HUES6 (cell line): Measurements from ENCODE around the gene CDH18.
A peak's percentile ranks its signal among the peaks of the same experiment; 100 is the strongest.

Experiments used
- H3K27ac ChIP-seq: 2 replicates; pipeline ENCODE4 v1.7.0; 2013; ENCODE audit warnings: low read depth, mild to moderate bottlenecking, low read length, inconsistent platforms
- H3K27me3 ChIP-seq: 2 replicates; pipeline ENCODE4 v1.6.1; 2013; ENCODE audit warnings: low read length; ENCODE audit not compliant: control insufficient read depth, insufficient read depth
- H3K36me3 ChIP-seq: 2 replicates; pipeline ENCODE4 v1.6.1; 2013; ENCODE audit warnings: low read length; ENCODE audit not compliant: control insufficient read depth, insufficient read depth
- H3K4me1 ChIP-seq: 2 replicates; pipeline ENCODE4 v1.6.1; 2013; ENCODE audit warnings: low read length; ENCODE audit not compliant: control insufficient read depth, insufficient read depth
- H3K4me3 ChIP-seq: 2 replicates; pipeline ENCODE4 v1.5.1; 2013; ENCODE audit warnings: low read depth, low read length
- H3K9ac ChIP-seq: one replicate; pipeline ENCODE4 v1.6.1; 2013; ENCODE audit warnings: mild to moderate bottlenecking, low read length
- H3K9me3 ChIP-seq: 2 replicates; pipeline ENCODE4 v1.6.1; 2013; ENCODE audit warnings: low read depth, low read length; ENCODE audit not compliant: control insufficient read depth, insufficient read depth

Gene CDH18

DNA sequence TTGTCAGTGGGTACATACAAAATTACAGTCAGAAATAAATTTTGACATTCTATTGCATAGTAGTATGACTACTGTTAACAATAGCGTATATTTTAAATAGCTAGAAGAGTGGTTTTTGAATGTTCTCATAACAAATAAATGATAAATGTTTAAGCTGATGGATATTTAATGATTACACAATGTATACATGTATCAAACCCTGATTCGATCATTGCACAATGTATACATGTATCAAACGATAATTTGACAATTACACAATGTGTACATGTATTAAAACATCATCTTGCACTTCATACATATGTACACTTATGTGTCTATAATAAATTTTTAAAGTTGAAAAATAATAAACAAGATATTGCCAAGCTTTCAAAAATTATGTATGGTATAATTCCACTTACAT is 87.7 kb downstream of the CDH18 start:
- Histone ChIP-seq H3K4me3 (no peak overlapping the region), H3K27me3 (no peaks in the 10 kb centered on the region), H3K9ac (no peak overlapping the region), H3K9me3 (no peaks in the 10 kb centered on the region), H3K27ac (no peak overlapping the region), H3K4me1 (peaks cover 7% of the 10 kb centered on the region; the same call in 1 of the 2 replicates), H3K36me3 (no peaks in the 10 kb centered on the region)

DNA sequence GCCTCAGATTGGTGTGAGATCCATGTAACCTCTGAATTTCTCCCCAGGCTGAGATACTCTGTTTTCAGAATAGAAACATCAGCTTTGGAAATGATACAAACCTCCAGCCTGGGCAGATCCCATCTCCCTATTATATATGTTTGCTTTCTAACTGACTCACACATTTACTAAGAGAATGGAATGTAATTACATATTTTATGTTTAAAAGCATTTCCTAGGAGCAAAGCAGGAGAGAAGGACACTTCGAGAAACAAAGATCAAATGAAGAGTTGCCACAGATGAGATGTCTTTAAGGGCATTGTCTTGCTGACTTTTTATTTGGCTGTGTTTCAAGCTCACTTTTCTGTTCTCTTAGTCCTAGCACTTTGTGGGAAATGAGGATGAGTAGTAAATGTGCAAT is 96.3 kb downstream of the CDH18 start:
- no peak overlapping the region for H3K9ac ChIP-seq

DNA sequence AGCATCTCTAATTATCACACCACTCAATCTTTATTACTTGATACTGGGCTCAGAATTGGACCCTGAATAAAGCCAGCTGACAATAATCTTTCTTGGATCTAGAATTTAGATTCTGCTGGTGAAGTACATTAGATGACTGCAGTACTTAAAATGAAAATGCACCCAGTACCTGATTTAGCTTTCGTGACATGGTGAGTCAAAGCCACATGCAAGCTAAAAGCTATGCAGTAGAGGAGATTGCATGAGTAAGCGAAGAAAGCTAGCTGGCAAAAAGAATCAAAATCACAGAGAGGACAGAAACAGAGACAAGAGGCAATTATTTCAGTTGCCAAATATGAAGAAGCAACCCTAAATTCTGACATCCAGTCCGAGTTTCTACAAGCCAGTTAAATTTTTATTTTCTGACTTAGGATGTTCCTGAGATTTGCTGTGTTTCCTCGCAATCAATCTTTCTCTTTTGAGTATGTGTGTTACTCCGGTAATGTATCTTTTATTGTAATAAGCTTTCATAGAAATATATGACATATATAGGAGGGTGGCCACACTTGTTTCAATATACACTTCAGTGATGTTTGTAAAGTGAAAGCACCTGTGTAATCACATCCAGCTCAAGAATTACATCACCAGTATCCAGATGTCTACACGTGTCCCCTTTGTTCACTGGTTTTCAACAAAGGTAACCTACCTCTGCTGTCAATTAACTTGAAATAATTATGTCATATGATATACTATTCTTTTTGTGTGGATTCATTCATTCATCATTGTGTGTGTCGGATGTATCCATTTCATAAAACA is 101.7 kb downstream of the CDH18 start:
- Histone ChIP-seq H3K4me3 (no peak overlapping the region), H3K27me3 (no peaks in the 10 kb centered on the region), H3K9ac (no peak overlapping the region), H3K4me1 (peaks cover 22% of the 10 kb centered on the region), H3K9me3 (no peaks in the 10 kb centered on the region), H3K36me3 (no peaks in the 10 kb centered on the region), H3K27ac (no peak overlapping the region)

More for the DNA sequence above, 96.3 kb downstream of the CDH18 start:
- H3K36me3 ChIP-seq, result no peaks in the 10 kb centered on the region
- no peaks in the 10 kb centered on the region for H3K27me3 ChIP-seq
- H3K9me3 ChIP-seq, result no peaks in the 10 kb centered on the region
- H3K4me3 ChIP-seq, result no peak overlapping the region
- no peak overlapping the region for H3K27ac ChIP-seq
- peaks cover 10% of the 10 kb centered on the region for H3K4me1 ChIP-seq

DNA sequence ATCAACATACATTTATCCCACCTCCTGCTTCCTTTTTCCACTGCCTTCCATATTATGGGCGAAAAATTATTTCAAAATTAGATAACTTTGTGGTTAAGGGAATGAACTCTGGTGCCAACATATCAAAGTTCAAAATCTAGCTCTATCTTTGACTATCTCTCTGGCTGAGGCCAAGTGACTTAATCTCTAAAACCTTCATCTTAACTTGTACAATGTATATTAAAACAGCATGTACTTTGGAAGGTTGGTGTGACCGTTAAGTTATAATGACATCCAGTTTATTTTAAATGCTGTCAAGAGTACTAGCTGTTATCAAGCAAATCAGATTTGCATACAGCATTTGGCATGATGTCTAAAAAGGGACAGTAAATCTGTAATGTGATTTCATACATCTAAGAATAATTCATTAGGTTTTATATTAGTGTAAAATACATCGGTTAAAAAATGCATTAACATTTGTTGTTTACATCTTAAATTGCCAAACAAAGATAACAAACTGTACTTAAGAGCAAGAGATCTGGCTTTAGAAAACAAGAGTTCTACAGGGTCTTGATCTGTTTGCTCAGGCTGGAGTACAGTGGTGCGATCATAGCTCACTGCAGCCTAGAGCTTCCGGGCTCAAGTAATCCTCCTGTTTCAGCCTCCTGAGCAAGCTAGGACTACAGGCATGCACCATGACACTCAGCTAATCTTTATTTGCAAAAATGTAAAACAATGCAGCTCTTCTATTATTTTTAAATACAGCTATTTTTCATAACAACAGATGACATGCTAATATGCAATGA is 102.8 kb downstream of the CDH18 start:
- H3K9me3 ChIP-seq, result no peaks in the 10 kb centered on the region
- H3K27me3 ChIP-seq, result no peaks in the 10 kb centered on the region
- H3K36me3 ChIP-seq, result no peaks in the 10 kb centered on the region
- H3K9ac ChIP-seq, result no peak overlapping the region
- peaks cover 31% of the 10 kb centered on the region for H3K4me1 ChIP-seq
- no peak overlapping the region for H3K4me3 ChIP-seq
- H3K27ac ChIP-seq, result no peak overlapping the region

DNA sequence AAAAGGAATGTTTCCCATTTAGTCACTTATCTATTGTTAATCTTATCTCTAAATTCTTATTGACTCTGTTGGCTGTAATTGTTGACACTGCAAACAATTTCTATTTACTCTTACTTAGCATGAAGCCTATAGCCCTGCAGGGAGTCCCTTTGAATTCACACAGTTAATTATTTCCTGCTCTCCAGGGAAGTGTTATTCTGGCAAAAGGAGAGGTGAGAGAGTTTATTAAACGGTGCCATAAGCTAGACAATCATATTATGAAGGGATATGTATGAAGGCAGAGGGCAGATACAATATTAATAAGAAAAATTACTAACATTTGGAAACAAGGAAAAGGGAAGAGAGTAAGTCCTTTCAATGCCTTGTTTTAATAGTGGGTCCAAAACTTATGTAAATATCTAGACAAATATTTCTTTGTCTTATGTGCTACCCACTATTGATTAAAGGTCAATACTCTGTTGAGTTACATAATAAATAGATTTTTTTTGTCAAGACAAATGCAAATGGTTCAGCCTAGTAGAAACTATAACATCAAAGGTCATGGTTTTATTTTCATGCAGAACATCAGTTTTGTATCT is 107.1 kb downstream of the CDH18 start:
- Histone ChIP-seq H3K4me3 (peak overlapping the region; percentile 33; the same call in 1 of the 2 replicates), H3K27ac (peak overlapping the region; percentile 92; the same call in 1 of the 2 replicates), H3K4me1 (peaks cover 47% of the 10 kb centered on the region), H3K27me3 (no peaks in the 10 kb centered on the region), H3K9me3 (no peaks in the 10 kb centered on the region), H3K36me3 (no peaks in the 10 kb centered on the region), H3K9ac (no peak overlapping the region)

DNA sequence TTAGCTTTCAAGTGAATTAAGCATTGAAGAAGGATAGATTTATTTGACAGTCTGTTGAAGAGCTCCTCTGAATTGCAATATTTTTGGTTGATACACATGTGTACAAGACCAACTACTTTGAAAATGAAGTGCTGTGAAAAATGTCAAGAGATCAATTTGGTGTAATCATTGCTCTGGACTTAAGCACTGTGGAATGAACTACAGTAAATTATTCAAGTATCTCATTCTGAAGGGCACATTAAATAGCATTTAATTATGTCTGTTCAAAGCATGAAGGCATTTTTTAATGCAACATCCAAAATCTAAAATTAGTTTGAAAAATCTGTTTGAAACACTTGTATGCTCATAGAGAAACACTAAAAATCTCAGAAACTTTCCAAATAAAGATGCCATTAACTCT is 107.5 kb downstream of the CDH18 start:
- peak overlapping the region; percentile 92 for H3K27ac ChIP-seq
- 0 out of 2 replicates have a peak overlapping the region, but pooled peaks have one; percentile 16 for H3K4me3 ChIP-seq
- H3K36me3 ChIP-seq, result no peaks in the 10 kb centered on the region
- no peaks in the 10 kb centered on the region for H3K27me3 ChIP-seq
- H3K9ac ChIP-seq, result peak overlapping the region; percentile 23
- H3K9me3 ChIP-seq, result no peaks in the 10 kb centered on the region
- peaks cover 44% of the 10 kb centered on the region for H3K4me1 ChIP-seq

DNA sequence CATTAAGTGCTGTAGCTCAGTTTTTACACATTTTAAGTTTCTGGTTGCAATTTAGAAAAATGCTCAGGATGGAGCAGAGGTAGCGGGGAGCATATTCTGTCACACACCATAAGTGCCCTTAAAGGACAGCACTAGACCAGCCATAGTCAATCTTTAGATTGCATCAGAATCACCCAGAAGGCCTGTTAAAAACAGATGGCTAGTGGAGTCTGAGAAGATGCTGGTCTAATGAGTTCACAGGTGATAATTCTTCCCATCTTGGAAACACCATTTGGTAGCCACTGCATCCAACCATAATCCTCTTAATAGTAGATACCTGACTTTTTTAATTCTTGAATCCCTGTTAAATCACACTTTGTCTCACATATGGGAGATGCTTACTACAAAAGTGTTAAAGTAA is 113.2 kb downstream of the CDH18 start:
- H3K9me3 ChIP-seq, result peaks cover 12% of the 10 kb centered on the region
- no peak overlapping the region for H3K4me3 ChIP-seq
- no peak overlapping the region for H3K27ac ChIP-seq
- no peaks in the 10 kb centered on the region for H3K27me3 ChIP-seq
- peaks cover 15% of the 10 kb centered on the region for H3K4me1 ChIP-seq
- H3K9ac ChIP-seq, result no peak overlapping the region
- no peaks in the 10 kb centered on the region for H3K36me3 ChIP-seq

DNA sequence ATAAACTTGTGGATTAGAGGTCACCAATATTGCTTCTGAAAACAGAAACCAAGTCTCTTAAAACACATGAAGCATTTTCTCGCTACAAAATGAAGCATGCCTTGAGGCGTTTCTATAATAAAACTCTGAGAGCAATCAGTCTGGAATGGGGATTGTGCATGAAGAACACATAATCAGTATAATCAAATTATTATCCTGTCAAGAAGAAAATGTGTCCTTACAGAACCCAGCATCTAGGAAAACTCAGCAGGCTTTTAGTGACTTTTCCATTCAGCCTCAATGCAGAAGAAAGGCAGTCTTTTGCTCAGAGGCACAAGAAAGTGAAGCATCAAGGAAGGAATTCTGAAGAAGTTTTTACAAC is 121.9 kb downstream of the CDH18 start:
- H3K27ac ChIP-seq, result no peak overlapping the region
- no peaks in the 10 kb centered on the region for H3K36me3 ChIP-seq
- H3K4me1 ChIP-seq, result no peaks in the 10 kb centered on the region
- H3K9me3 ChIP-seq, result no peaks in the 10 kb centered on the region
- H3K27me3 ChIP-seq, result no peaks in the 10 kb centered on the region
- no peak overlapping the region for H3K4me3 ChIP-seq
- H3K9ac ChIP-seq, result no peak overlapping the region

DNA sequence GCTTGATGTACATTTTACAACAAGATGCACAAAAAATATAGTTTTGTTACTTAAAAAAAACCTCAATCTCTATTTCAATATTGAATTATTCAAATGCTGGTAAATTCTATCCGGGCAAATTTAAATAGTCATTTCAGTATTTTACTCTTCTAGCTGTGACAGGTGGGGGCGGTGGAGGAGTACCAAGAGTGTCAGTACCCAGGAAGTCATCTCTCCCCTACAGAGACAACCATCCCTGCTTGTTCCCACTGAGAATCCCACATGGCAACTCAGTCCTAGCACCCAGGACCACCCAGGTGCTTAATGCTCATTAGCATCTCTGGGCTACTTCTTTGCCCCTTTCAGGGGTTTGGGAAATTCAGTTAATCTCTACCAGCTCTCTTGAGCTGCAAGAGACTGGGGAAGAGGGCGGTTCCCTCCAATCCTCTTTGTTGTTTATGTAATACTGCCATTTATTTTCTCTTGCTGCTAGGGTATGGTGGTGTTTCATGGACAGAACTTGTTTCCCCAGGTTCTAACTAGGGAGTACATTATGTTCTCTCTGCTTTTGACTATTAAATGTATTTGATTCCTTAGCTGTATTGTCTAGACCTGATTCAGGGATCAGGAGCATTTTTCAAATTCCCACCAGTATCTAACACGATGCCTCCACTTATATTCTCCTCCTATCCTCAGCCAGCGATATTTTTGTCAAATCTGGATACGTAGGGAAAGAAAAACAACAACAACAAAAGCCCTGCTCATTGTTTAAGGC is 122.5 kb downstream of the CDH18 start:
- Histone ChIP-seq H3K9ac (no peak overlapping the region), H3K9me3 (no peaks in the 10 kb centered on the region), H3K27ac (no peak overlapping the region), H3K27me3 (no peaks in the 10 kb centered on the region), H3K4me1 (no peaks in the 10 kb centered on the region), H3K36me3 (no peaks in the 10 kb centered on the region), H3K4me3 (no peak overlapping the region)

DNA sequence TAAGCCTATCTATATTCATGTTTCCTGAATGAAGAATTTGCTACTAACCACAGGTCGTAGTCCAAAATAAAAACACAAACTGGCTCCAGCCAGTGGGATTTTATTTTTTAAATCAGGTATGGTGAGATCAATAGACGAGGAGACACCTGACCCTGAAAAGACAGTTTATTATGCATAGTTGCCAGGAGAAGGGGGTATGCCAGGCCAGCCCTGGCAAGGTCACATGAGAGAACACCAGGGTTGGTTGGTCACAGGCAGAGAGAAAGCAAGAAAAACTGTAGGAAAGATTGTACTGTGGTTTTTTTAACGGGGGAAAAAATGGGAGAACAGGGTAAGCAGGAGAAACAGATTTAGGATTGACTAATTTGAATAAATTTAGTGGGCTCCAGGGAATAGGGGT is 125.3 kb downstream of the CDH18 start:
- no peaks in the 10 kb centered on the region for H3K9me3 ChIP-seq
- no peaks in the 10 kb centered on the region for H3K36me3 ChIP-seq
- no peak overlapping the region for H3K9ac ChIP-seq
- no peak overlapping the region for H3K4me3 ChIP-seq
- no peaks in the 10 kb centered on the region; the same call in 1 of the 2 replicates for H3K4me1 ChIP-seq
- no peaks in the 10 kb centered on the region for H3K27me3 ChIP-seq
- no peak overlapping the region for H3K27ac ChIP-seq
